ENCODE results near the gene TCTN2. TPM values are rescaled to one million over a fixed set of nuclear protein-coding genes. Genes with fewer than 3 reads are reported as not detected.

Gene TCTN2
- total and polyA plus RNA-seq, 2 donors (not counting 1 experiment from before 2014, with no cell fraction given): 8.5 to 22.8 TPM

DNA sequence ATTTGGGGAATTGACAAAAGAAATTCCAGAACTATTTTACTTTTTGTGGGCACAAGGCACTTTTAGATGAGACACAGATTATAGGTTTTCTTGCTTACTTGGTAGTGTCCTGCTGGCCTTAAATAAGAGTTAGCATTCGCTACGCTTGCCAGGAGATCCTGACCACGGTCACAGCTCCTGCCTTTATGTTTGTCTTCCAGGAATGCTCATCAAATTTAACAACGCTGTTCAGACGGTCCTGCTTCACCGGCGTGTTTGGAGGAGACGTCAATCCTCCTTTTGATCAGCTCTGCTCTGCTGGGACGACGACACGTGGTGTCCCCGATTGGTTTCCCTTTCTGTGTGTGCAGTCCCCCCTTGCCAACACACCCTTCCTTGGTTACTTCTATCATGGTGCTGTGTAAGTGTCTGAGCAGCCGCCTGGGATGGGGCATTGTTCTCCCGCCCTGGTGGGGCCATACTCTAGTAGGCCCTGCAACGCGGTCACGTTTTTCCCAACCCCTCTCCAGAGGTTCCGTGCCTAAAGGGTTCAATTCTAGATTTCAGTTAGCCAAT, 15.8 kb downstream of the TCTN2 start:
- H3K27ac Mint-ChIP-seq: no peak overlapping the region
- H3K36me3 ChIP-seq (replicated peaks in 1 of 2; ENCODE audit: control extremely low read depth in 1 of 2, control insufficient read depth in 1 of 2, extremely low read depth in 1 of 2, insufficient read depth in 2 of 2, low read length in 1 of 2): no peaks in the 10 kb centered on the region
- CTCF ChIA-PET: no interaction called here
- no peaks in the 10 kb centered on the region for H3K4me1 ChIP-seq (ENCODE audit: control insufficient read depth in 2 of 2, insufficient read depth in 2 of 2, low read length in 2 of 2)
- no peaks in the 10 kb centered on the region for H3K9me3 ChIP-seq (ENCODE audit: control extremely low read depth in 1 of 3, control insufficient read depth in 2 of 3, insufficient read depth in 1 of 3, low read length in 2 of 3)
- H3K79me2 ChIP-seq (ENCODE audit: control insufficient read depth, insufficient read depth, low read length): no peaks in the 10 kb centered on the region
- H3K4me2 ChIP-seq (replicated peaks; ENCODE audit: low read depth, low read length, poor library complexity, severe bottlenecking): no peak overlapping the region
- TF ChIP-seq EZH2 (IDR thresholded peaks at IDR 0.05; ENCODE audit: borderline replicate concordance, insufficient read depth, low read depth, low read length, poor library complexity, severe bottlenecking): no peak
- TF ChIP-seq, protein P1, sequence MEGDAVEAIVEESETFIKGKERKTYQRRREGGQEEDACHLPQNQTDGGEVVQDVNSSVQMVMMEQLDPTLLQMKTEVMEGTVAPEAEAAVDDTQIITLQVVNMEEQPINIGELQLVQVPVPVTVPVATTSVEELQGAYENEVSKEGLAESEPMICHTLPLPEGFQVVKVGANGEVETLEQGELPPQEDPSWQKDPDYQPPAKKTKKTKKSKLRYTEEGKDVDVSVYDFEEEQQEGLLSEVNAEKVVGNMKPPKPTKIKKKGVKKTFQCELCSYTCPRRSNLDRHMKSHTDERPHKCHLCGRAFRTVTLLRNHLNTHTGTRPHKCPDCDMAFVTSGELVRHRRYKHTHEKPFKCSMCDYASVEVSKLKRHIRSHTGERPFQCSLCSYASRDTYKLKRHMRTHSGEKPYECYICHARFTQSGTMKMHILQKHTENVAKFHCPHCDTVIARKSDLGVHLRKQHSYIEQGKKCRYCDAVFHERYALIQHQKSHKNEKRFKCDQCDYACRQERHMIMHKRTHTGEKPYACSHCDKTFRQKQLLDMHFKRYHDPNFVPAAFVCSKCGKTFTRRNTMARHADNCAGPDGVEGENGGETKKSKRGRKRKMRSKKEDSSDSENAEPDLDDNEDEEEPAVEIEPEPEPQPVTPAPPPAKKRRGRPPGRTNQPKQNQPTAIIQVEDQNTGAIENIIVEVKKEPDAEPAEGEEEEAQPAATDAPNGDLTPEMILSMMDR (IDR thresholded peaks at IDR 0.05): no peak
- H3K9me3 Mint-ChIP-seq (ENCODE audit: insufficient read depth): no peaks in the 10 kb centered on the region
- no peak overlapping the region for H3K9ac ChIP-seq (ENCODE audit: low read length)
- peaks cover 2% of the 10 kb centered on the region for H3K4me1 Mint-ChIP-seq
- H4K20me1 ChIP-seq (ENCODE audit: control insufficient read depth, insufficient read depth, low read length, poor library complexity, severe bottlenecking): no peaks in the 10 kb centered on the region
- ATAC-seq (ENCODE audit: low read depth) (no peak), DNase-seq (no peak)
- no peak overlapping the region for H3K4me3 ChIP-seq (ENCODE audit: control extremely low read depth in 1 of 5, extremely low read depth in 1 of 5, insufficient read depth in 1 of 5, low read depth in 2 of 5, low read length in 4 of 5)
- intact Hi-C loops (cut with micrococcal nuclease): no loop called here
- no peak overlapping the region for H3K27ac ChIP-seq (ENCODE audit: low read length in 2 of 2)
- no peaks in the 10 kb centered on the region for H3K27me3 Mint-ChIP-seq
- over 99% methylated on average over 10 of the region's 18 CpGs for WGBS (ENCODE audit: insufficient coverage)
- POLR2A ChIA-PET: no interaction called here
- H3K27me3 ChIP-seq (replicated peaks in 1 of 4; ENCODE audit: control extremely low read depth in 1 of 4, control insufficient read depth in 3 of 4, insufficient read depth in 4 of 4, low read length in 3 of 4): no peaks in the 10 kb centered on the region
- H2AFZ ChIP-seq (ENCODE audit: insufficient read depth, low read depth, low read length, poor library complexity, severe bottlenecking): no peak overlapping the region
- no peak overlapping the region for H3K4me3 Mint-ChIP-seq

DNA sequence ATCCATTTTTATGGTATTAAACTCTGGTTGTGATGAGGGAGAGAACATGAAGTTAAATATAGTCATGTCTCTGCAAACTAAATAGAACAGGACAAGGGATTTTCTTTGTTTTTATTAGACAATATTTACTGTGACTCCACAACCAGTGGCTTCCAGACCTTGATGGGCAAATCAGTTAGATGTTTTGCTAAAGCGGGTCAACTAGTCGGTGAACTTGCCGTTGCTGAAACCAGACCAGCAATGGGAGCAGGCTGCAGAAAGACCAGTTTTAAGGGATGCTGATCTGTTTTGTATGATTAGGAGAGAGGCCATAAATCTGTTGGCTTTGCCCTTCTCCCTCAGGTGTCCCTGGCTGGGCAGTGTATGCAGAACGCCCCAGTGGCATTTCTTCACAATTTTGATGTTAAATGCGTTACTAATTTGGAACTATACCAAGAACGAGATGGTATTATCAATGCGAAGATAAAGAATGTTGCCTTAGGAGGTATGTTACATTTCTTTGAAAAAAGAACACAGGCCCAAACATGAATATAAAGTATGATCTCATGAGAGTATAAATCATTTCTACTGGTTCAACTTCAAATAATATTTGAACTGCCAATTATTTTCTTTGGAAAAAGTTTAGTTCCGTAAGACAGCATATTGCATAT, 19.4 kb downstream of the TCTN2 start:
- Histone ChIP-seq H3K4me1 (ENCODE audit: control insufficient read depth in 2 of 2, insufficient read depth in 2 of 2, low read length in 2 of 2) (no peaks in the 10 kb centered on the region), H3K9me3 (ENCODE audit: control extremely low read depth in 1 of 3, control insufficient read depth in 2 of 3, insufficient read depth in 1 of 3, low read length in 2 of 3) (no peaks in the 10 kb centered on the region), H3K27ac (ENCODE audit: low read length in 2 of 2) (no peak overlapping the region), H3K4me3 (ENCODE audit: control extremely low read depth in 1 of 5, extremely low read depth in 1 of 5, insufficient read depth in 1 of 5, low read depth in 2 of 5, low read length in 4 of 5) (no peak overlapping the region), H3K79me2 (ENCODE audit: control insufficient read depth, insufficient read depth, low read length) (no peaks in the 10 kb centered on the region), H2AFZ (ENCODE audit: insufficient read depth, low read depth, low read length, poor library complexity, severe bottlenecking) (no peak overlapping the region), H3K27me3 (replicated peaks in 1 of 4; ENCODE audit: control extremely low read depth in 1 of 4, control insufficient read depth in 3 of 4, insufficient read depth in 4 of 4, low read length in 3 of 4) (no peaks in the 10 kb centered on the region), H3K4me2 (replicated peaks; ENCODE audit: low read depth, low read length, poor library complexity, severe bottlenecking) (no peak overlapping the region), H3K9ac (ENCODE audit: low read length) (no peak overlapping the region), H3K36me3 (replicated peaks in 1 of 2; ENCODE audit: control extremely low read depth in 1 of 2, control insufficient read depth in 1 of 2, extremely low read depth in 1 of 2, insufficient read depth in 2 of 2, low read length in 1 of 2) (no peaks in the 10 kb centered on the region), H4K20me1 (ENCODE audit: control insufficient read depth, insufficient read depth, low read length, poor library complexity, severe bottlenecking) (no peaks in the 10 kb centered on the region)
- DNase-seq (no peak), ATAC-seq (ENCODE audit: low read depth) (no peak)
- WGBS (ENCODE audit: insufficient coverage): 98% methylated on average over 4 of the region's 8 CpGs
- ChIA-PET CTCF (no interaction called here), POLR2A (no interaction called here)
- intact Hi-C loops (cut with micrococcal nuclease): no loop called here
- TF ChIP-seq EZH2 (IDR thresholded peaks at IDR 0.05; ENCODE audit: borderline replicate concordance, insufficient read depth, low read depth, low read length, poor library complexity, severe bottlenecking): no peak
- TF ChIP-seq, protein P1 (IDR thresholded peaks at IDR 0.05): no peak
- Mint-ChIP-seq H3K4me3 (no peak overlapping the region), H3K27ac (no peak overlapping the region), H3K9me3 (ENCODE audit: insufficient read depth) (no peaks in the 10 kb centered on the region), H3K27me3 (no peaks in the 10 kb centered on the region), H3K4me1 (no peaks in the 10 kb centered on the region)
